Peyer's patch (tissue), 4 donors: ENCODE data around the gene G6PC1. TPM values are rescaled to one million over a fixed set of nuclear protein-coding genes. Genes with fewer than 3 reads are reported as not detected.

ENCODE experiments used
- DNase-seq, 3 donors: peaks; one replicate each; pipeline ENCODE4 v3.0.0-alpha.2; 2017 to 2019
- H3K27ac ChIP-seq, 4 donors: fragments of 200-600 bp; sonication (generic); one replicate each; pipeline ENCODE4 v1.5.1; 2016 to 2019
- H3K27me3 ChIP-seq, 2 donors: fragments of 200-600 bp; sonication (generic); one replicate each; pipeline ENCODE4 v1.5.1; 2019
- H3K36me3 ChIP-seq, 3 donors: fragments of 200-600 bp; sonication (generic); one replicate each; pipeline ENCODE4 v1.5.1; 2016 to 2019
- H3K4me1 ChIP-seq, 4 donors: fragments of 200-600 bp; sonication (generic); one replicate each; pipeline ENCODE4 v1.5.1; 2016 to 2019
- H3K4me3 ChIP-seq, 4 donors: fragments of 200-600 bp; sonication (generic); 1 replicate in 3 of 4; 2 replicates in 1 of 4; pipeline ENCODE4 v1.5.1; 2016 to 2019; ENCODE audit warnings: mild to moderate bottlenecking in 1 of 4
- H3K9me3 ChIP-seq, 4 donors: fragments of 200-600 bp; sonication (generic); one replicate each; pipeline ENCODE4 v1.5.1; 2016 to 2019; ENCODE audit warnings: mild to moderate bottlenecking in 1 of 4
- POLR2A ChIP-seq, 2 donors: fragments of 450-650 bp; IDR thresholded peaks; one replicate each; pipeline ENCODE4 v1.5.1; 2017; ENCODE audit warnings: antibody characterized with exemption in 2 of 2, mild to moderate bottlenecking in 2 of 2, moderate library complexity in 2 of 2
- small RNA-seq, 2 donors: library from RNA; depleted of rRNA; stranded (forward); fragments of <200 nt; gene quantifications; one replicate each; pipeline ENCODE3, GENCODE V24; 2016
- total RNA-seq, 4 donors: library from RNA; depleted of rRNA; stranded (reverse); fragments of >200 nt; gene quantifications; one replicate each; pipeline ENCODE4 v1.1.0, GENCODE V29; 2016
- TF ChIP-seq, protein P1 (sequence below), 6 experiments: fragments of 450-650 bp in 4 of 6; fragments of 200-600 bp in 2 of 6; sonication (generic) in 1 of 6; IDR thresholded peaks; one replicate each; pipeline ENCODE4 v1.5.1; 2017 to 2019; ENCODE audit warnings: antibody characterized with exemption in 6 of 6, mild to moderate bottlenecking in 3 of 6, moderate library complexity in 1 of 6

G6PC1 gene
- total RNA-seq, 4 donors from 2014 or later: 2.5 to 97.8 (median 66.0) TPM

DNA sequence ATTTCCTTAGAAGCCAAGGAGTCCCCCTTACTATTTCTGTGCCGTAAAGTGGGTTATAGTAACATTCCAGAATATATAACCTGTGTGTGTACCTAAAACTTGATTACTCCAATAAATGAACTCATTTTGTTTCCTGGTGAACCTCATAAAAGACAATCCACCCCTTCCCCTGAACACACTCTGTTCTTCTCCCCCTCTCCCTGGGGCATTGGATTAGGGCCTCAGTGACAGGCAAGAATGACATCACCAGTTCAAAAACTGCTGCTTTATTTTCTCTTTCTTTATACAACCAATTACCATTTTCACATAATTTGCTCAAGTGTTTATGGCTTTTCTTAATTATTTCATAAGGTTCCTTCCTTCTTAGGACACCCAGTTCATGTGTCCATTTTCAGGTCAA lies 46.2 kb downstream of the G6PC1 start:
- TF ChIP-seq POLR2A (IDR thresholded peaks at IDR 0.05): no peak
- no peak for DNase-seq
- no peak overlapping the region for H3K4me3 ChIP-seq
- H3K27me3 ChIP-seq: no peaks in the 10 kb centered on the region
- no peaks in the 10 kb centered on the region for H3K4me1 ChIP-seq
- H3K27ac ChIP-seq: no peak overlapping the region
- H3K36me3 ChIP-seq: peaks cover 0 to 34% (median 0%) of the 10 kb centered on the region in 3 donors
- no peaks in the 10 kb centered on the region for H3K9me3 ChIP-seq

DNA sequence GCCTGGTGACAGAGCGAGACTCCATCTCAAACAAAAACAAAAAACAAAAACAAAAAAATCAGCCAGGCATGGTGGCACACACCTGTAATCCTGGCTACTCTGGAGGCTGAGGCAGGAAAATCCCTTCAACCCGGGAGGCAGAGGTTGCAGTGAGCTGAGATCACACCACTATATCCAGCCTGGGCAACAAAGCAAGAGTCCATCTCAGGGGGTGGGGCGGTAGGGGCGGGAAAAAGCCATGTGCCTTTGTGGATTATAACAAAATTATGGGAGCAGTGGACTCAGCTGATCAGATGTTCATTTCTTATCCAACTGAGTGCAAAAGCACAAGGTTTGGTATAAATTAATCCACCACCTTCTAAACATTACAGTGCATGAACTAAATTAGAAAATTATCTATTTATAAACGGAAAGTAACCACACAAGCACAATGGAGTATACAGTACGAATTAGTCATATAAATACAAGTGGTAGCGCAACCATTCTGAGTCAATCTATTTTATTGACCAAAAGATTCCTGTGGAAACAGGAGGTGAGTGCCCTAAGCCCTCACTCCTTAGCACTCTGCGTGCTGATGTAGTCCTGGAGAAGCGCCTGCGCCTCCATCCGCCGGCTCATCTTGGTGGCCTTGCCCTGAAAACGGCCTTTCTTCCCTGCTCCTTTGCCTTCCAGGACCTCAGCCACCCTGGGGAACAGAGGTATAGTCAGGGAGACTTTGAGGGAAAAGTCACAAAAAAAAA lies 49.6 kb downstream of the G6PC1 start:
- H3K4me1 ChIP-seq: no peaks in the 10 kb centered on the region
- H3K27me3 ChIP-seq: no peaks in the 10 kb centered on the region
- no peak overlapping the region for H3K27ac ChIP-seq
- H3K36me3 ChIP-seq: peaks cover 0 to 65% (median 0%) of the 10 kb centered on the region in 3 donors
- no peak overlapping the region for H3K4me3 ChIP-seq
- no peaks in the 10 kb centered on the region for H3K9me3 ChIP-seq
- no peak for DNase-seq
- TF ChIP-seq POLR2A (IDR thresholded peaks at IDR 0.05): no peak
- TF ChIP-seq, protein P1, sequence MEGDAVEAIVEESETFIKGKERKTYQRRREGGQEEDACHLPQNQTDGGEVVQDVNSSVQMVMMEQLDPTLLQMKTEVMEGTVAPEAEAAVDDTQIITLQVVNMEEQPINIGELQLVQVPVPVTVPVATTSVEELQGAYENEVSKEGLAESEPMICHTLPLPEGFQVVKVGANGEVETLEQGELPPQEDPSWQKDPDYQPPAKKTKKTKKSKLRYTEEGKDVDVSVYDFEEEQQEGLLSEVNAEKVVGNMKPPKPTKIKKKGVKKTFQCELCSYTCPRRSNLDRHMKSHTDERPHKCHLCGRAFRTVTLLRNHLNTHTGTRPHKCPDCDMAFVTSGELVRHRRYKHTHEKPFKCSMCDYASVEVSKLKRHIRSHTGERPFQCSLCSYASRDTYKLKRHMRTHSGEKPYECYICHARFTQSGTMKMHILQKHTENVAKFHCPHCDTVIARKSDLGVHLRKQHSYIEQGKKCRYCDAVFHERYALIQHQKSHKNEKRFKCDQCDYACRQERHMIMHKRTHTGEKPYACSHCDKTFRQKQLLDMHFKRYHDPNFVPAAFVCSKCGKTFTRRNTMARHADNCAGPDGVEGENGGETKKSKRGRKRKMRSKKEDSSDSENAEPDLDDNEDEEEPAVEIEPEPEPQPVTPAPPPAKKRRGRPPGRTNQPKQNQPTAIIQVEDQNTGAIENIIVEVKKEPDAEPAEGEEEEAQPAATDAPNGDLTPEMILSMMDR (IDR thresholded peaks at IDR 0.05): no peak

Small RNA genes lying within 50 kb of the gene (small RNA-seq; reads per million reads assigned to genes)
- 0 reads per million in 2 donors for gene RF00561
- gene RNU6-287P: 0 reads per million in 2 donors

Other genes with a start within 250 kb of the G6PC1 start
- 10 to 100 TPM in 3 of 4 donors, 1 to 10 TPM in 1; 5.6 to 79.2 (median 16.6) TPM for gene TUBG2, start 241.5 kb upstream of the G6PC1 start, total RNA-seq
- 10 to 100 TPM in 2 of 4 donors, 1 to 10 TPM in 2; 3.5 to 14.0 (median 10.8) TPM for gene PLEKHH3, start 223.8 kb upstream of the G6PC1 start, total RNA-seq
- 1 to 10 TPM in 1 of 4 donors, under 1 TPM in 1, not detected in 2; 0.40 to 2.8 TPM for gene CCR10, start 219.0 kb upstream of the G6PC1 start, total RNA-seq
- 1 to 10 TPM in 3 of 4 donors, under 1 TPM in 1; 0.35 to 5.0 (median 1.3) TPM for gene CNTNAP1, start 218.3 kb upstream of the G6PC1 start, total RNA-seq
- 100 to 1,000 TPM in 1 of 4 donors, 10 to 100 TPM in 3; 33.5 to 120 (median 64.4) TPM for gene EZH1, start 155.8 kb upstream of the G6PC1 start, total RNA-seq
- gene RAMP2, start 139.6 kb upstream of the G6PC1 start, total RNA-seq: 1 to 10 TPM; 2.3 to 9.9 (median 4.3) TPM
- gene VPS25, start 127.3 kb upstream of the G6PC1 start, total RNA-seq: 10 to 100 TPM; 34.7 to 82.1 (median 67.5) TPM
- gene WNK4, start 120.2 kb upstream of the G6PC1 start, total RNA-seq: 10 to 100 TPM in 3 of 4 donors, 1 to 10 TPM in 1; 7.2 to 56.0 (median 28.7) TPM
- gene COA3, start 102.1 kb upstream of the G6PC1 start, total RNA-seq: 100 to 1,000 TPM in 3 of 4 donors, 10 to 100 TPM in 1; 68.5 to 156 (median 139) TPM
- not detected for gene CNTD1, start 101.9 kb upstream of the G6PC1 start, total RNA-seq
- gene BECN1, start 76.5 kb upstream of the G6PC1 start, total RNA-seq: 100 to 1,000 TPM in 3 of 4 donors, 10 to 100 TPM in 1; 81.6 to 171 (median 122) TPM
- 10 to 100 TPM; 45.6 to 75.9 (median 59.8) TPM for gene PSME3, start 67.4 kb upstream of the G6PC1 start, total RNA-seq
- gene AOC2, start 56.2 kb upstream of the G6PC1 start, total RNA-seq: 1 to 10 TPM in 2 of 4 donors, under 1 TPM in 1, not detected in 1; 0.70 to 2.3 (median 1.6) TPM
- gene AOC3, start 49.6 kb upstream of the G6PC1 start, total RNA-seq: 10 to 100 TPM in 1 of 4 donors, 1 to 10 TPM in 3; 3.3 to 11.4 (median 7.0) TPM
- 10 to 100 TPM; 12.6 to 33.5 (median 26.5) TPM for gene AARSD1, start 63.7 kb downstream of the G6PC1 start, total RNA-seq
- gene PTGES3L, start 79.3 kb downstream of the G6PC1 start, total RNA-seq: 1 to 10 TPM in 3 of 4 donors, not detected in 1; 1.6 to 6.9 (median 5.5) TPM
- 10 to 100 TPM; 17.2 to 37.3 (median 26.9) TPM for gene RUNDC1, start 79.8 kb downstream of the G6PC1 start, total RNA-seq
- gene RPL27, start 97.6 kb downstream of the G6PC1 start, total RNA-seq: 1,000 to 10,000 TPM in 1 of 4 donors, 100 to 1,000 TPM in 3; 331 to 1,066 (median 442) TPM
- 10 to 100 TPM; 60.1 to 85.8 (median 73.4) TPM for gene IFI35, start 106.0 kb downstream of the G6PC1 start, total RNA-seq
- gene VAT1, start 121.6 kb downstream of the G6PC1 start, total RNA-seq: 10 to 100 TPM; 52.8 to 97.8 (median 71.5) TPM
- gene RND2, start 124.4 kb downstream of the G6PC1 start, total RNA-seq: 1 to 10 TPM in 1 of 4 donors, under 1 TPM in 3; 0.27 to 1.7 (median 0.32) TPM
- gene BRCA1, start 224.6 kb downstream of the G6PC1 start, total RNA-seq: 10 to 100 TPM in 3 of 4 donors, 1 to 10 TPM in 1; 9.0 to 38.0 (median 14.2) TPM